K562 (cell line): ENCODE results near the gene DVL2. TPM values are rescaled to one million over a fixed set of nuclear protein-coding genes. Genes with fewer than 3 reads are reported as not detected.
A peak's percentile ranks its signal among the peaks of the same experiment; 100 is the strongest.

Experiments
- ATAC-seq: fragments of 200-7000 bp; cut with Tn5 transposase; 3 replicates; pipeline ENCODE4 v1.9.1; 2020; ENCODE audit warnings: moderate library complexity
- BruUV-seq: library from RNA; stranded (reverse); fragments of 400-500 nt; replicated peaks from 2 replicates; lab custom pipeline; 2021; lab: Mats Ljungman, UMichigan
- CTCF ChIA-PET: fragments of 300-600 bp; formaldehyde crosslinking; extraction: SDS; loops from one replicate; lab custom pipeline; 2021; ENCODE audit warnings: low intra/inter-chr PET ratio; lab: Yijun Ruan, JAX
- POLR2A ChIA-PET: fragments of 300-600, 350-650 bp; sonication (Branson Sonifier 250); formaldehyde crosslinking; extraction: SDS; loops from one replicate; lab custom pipeline; 2021; ENCODE audit warnings: antibody characterized with exemption, inconsistent platforms; lab: Yijun Ruan, JAX
- DNase-seq, 4 experiments: peaks; one replicate each; pipeline versions ENCODE4 v3.0.0 to v3.0.0-alpha.2; 2011 to 2018; ENCODE audit warnings: low spot score in 3 of 4, mixed read lengths in 3 of 4; ENCODE audit errors: extremely low read depth in 1 of 4
- FAIRE-seq: peaks from 2 replicates; lab custom pipeline; 2011; peaks lifted over from hg19 to GRCh38; lab: Jason Lieb, UNC
- H2AFZ ChIP-seq: 2 replicates; pipeline ENCODE4 v1.6.0; 2011; ENCODE audit warnings: low read depth, low read length, control low read depth, inconsistent platforms
- H3K27ac ChIP-seq: fragments of 200-600 bp; 3 replicates; pipeline ENCODE4 v1.8.0; 2011; ENCODE audit warnings: low read depth, mild to moderate bottlenecking, control low read depth, inconsistent platforms, low read length, moderate library complexity, mixed read lengths; ENCODE audit errors: extremely low read depth
- H3K27me3 ChIP-seq, 2 experiments: fragments of 300-600 bp in 1 of 2; 2 replicates in 1 of 2; 3 replicates in 1 of 2; pipeline versions ENCODE4 v1.6.0 to v1.8.0; 2011; ENCODE audit warnings: inconsistent platforms in 2 of 2, low read length in 2 of 2, mild to moderate bottlenecking in 1 of 2, mixed read lengths in 1 of 2, moderate library complexity in 1 of 2; ENCODE audit not compliant: control insufficient read depth in 2 of 2, insufficient read depth in 2 of 2
- H3K36me3 ChIP-seq: fragments of 300-600 bp; 3 replicates; pipeline ENCODE4 v1.8.0; 2011; ENCODE audit warnings: mild to moderate bottlenecking, low read length, inconsistent platforms; ENCODE audit not compliant: control insufficient read depth, insufficient read depth
- H3K4me1 ChIP-seq, 2 experiments: fragments of 200-600 bp in 1 of 2; replicated peaks in 1 of 2; 2 replicates in 1 of 2; 3 replicates in 1 of 2; pipeline versions ENCODE4 v1.5.1 to v1.8.0; 2011; ENCODE audit warnings: inconsistent platforms in 2 of 2, low read length in 2 of 2, mild to moderate bottlenecking in 1 of 2, mixed read lengths in 1 of 2, moderate library complexity in 1 of 2; ENCODE audit not compliant: control insufficient read depth in 2 of 2, insufficient read depth in 2 of 2
- H3K4me2 ChIP-seq: 2 replicates; pipeline ENCODE4 v1.6.1; 2011; ENCODE audit warnings: low read length, control low read depth, inconsistent platforms, mixed read lengths; ENCODE audit not compliant: insufficient read depth
- H3K4me3 ChIP-seq: fragments of 200-600 bp; sonication (generic), shearing (Covaris generic); 2 replicates; pipeline ENCODE4 v1.5.1; 2016; ENCODE audit warnings: control low read depth, inconsistent platforms
- H3K79me2 ChIP-seq: fragments of 200-600 bp; 3 replicates; pipeline ENCODE4 v1.8.0; 2011; ENCODE audit warnings: low read length, inconsistent platforms; ENCODE audit not compliant: control insufficient read depth, insufficient read depth
- H3K9ac ChIP-seq, 2 experiments: 2 replicates each; pipeline versions ENCODE4 v1.6.0 to v1.6.1; 2011; ENCODE audit warnings: low read depth in 2 of 2, low read length in 2 of 2, control low read depth in 1 of 2, inconsistent platforms in 1 of 2, mild to moderate bottlenecking in 1 of 2, mixed read lengths in 1 of 2; ENCODE audit not compliant: insufficient read depth in 1 of 2
- H3K9me1 ChIP-seq: one replicate; pipeline ENCODE4 v1.6.0; 2011; ENCODE audit warnings: inconsistent platforms, mild to moderate bottlenecking, low read length, moderate library complexity; ENCODE audit not compliant: control insufficient read depth, insufficient read depth
- H3K9me3 ChIP-seq: replicated peaks from 2 replicates; pipeline ENCODE4 v1.5.1; 2011; ENCODE audit warnings: low read depth, low read length, inconsistent platforms; ENCODE audit not compliant: control insufficient read depth, insufficient read depth
- H4K20me1 ChIP-seq: replicated peaks from 2 replicates; pipeline ENCODE4 v1.6.1; 2011; ENCODE audit warnings: low read length, inconsistent platforms, mixed read lengths; ENCODE audit not compliant: control insufficient read depth, insufficient read depth
- ARHGAP35 ChIP-seq: fragments of 450-650 bp; IDR thresholded peaks from 2 replicates; pipeline ENCODE4 v1.6.1; 2018; ENCODE audit not compliant: partially characterized antibody
- CC2D1A ChIP-seq: fragments of 450-650 bp; IDR thresholded peaks from 2 replicates; pipeline ENCODE4 v1.6.1; 2017; ENCODE audit warnings: mild to moderate bottlenecking
- CXXC5 ChIP-seq: fragments of 250-450 bp; sonication (Bioruptor Pico); IDR thresholded peaks from 2 replicates; pipeline ENCODE4 v1.8.0; 2022; ENCODE audit warnings: inconsistent platforms, mild to moderate bottlenecking, moderate library complexity
- ESRRA ChIP-seq: fragments of 450-650 bp; IDR thresholded peaks from 2 replicates; pipeline ENCODE4 v1.6.1; 2014; ENCODE audit warnings: low read depth, mild to moderate bottlenecking, moderate library complexity, borderline replicate concordance
- FOXK1 ChIP-seq: sonication (generic); formaldehyde crosslinking; IDR thresholded peaks from 2 replicates; pipeline ENCODE4 v1.8.0; 2022; ENCODE audit warnings: missing genetic modification reagents, mild to moderate bottlenecking, borderline replicate concordance
- IFI16 ChIP-seq: fragments of 250-450 bp; sonication (Bioruptor Pico); IDR thresholded peaks from 2 replicates; pipeline ENCODE4 v2.1.2; 2022; ENCODE audit warnings: mild to moderate bottlenecking, inconsistent platforms
- PCBP2 ChIP-seq: fragments of 200-400 bp; formaldehyde crosslinking; IDR thresholded peaks from 2 replicates; pipeline ENCODE4 v1.6.1; 2018; ENCODE audit warnings: low read length, low read depth, mild to moderate bottlenecking, moderate library complexity; ENCODE audit not compliant: poor library complexity, severe bottlenecking
- RCOR1 ChIP-seq, 2 experiments: IDR thresholded peaks; 2 replicates each; pipeline ENCODE4 v1.6.1; 2012; ENCODE audit warnings: low read depth in 2 of 2, low read length in 2 of 2, borderline replicate concordance in 1 of 2, improper control_type of control experiment in 1 of 2
- SRF ChIP-seq, 2 experiments: fragments of 250-450, 450-650 bp in 1 of 2; sonication (Bioruptor Pico) in 1 of 2; sonication (generic) in 1 of 2; formaldehyde crosslinking; IDR thresholded peaks; 2 replicates each; pipeline versions ENCODE4 v1.5.0 to v1.5.1; 2020 to 2022; ENCODE audit warnings: mild to moderate bottlenecking in 1 of 2, missing genetic modification reagents in 1 of 2
- XRCC4 ChIP-seq: IDR thresholded peaks from one replicate; pipeline ENCODE4 v1.6.1; 2011; ENCODE audit not compliant: insufficient read depth, insufficient read length; ENCODE audit errors: extremely low read depth
- ZFP36 ChIP-seq: fragments of 150-350 bp; IDR thresholded peaks from 2 replicates; pipeline ENCODE4 v1.6.1; 2018; ENCODE audit warnings: low read length, low read depth; ENCODE audit not compliant: partially characterized antibody
- ZNF274 ChIP-seq: IDR thresholded peaks from 2 replicates; pipeline ENCODE4 v1.6.1; 2011; ENCODE audit warnings: low read depth, mild to moderate bottlenecking, low read length, moderate library complexity, borderline replicate concordance
- WGBS: fragments of 100-300 bp; shearing (Covaris generic); methylation state at CpG from one replicate; pipeline ENCODE4 v1.1.6; 2016; ENCODE audit warnings: low coverage, mixed read lengths; ENCODE audit not compliant: insufficient coverage; ENCODE audit errors: missing lambda C conversion rate; 5-methylcytosine and 5-hydroxymethylcytosine counted together
- in situ Hi-C: fragments of 300-500 bp; cut with MboI; formaldehyde crosslinking; loops from 4 replicates; pipeline ENCODE4 v1.15.0; 2018; ENCODE audit warnings: inconsistent platforms, mixed read lengths
- intact Hi-C: fragments of 100-400 bp; cut with micrococcal nuclease; formaldehyde crosslinking; loops from 2 replicates; pipeline ENCODE4 v1.14.2; 2022
- polyA plus RNA-seq, 8 experiments: library from polyadenylated mRNA; depleted of rRNA in 4 of 8; stranded (reverse) in 5 of 8; unstranded in 3 of 8; fragments of >200 nt; fragmentation: Nextera tagmentation in 2 of 8; fragmentation: Illumina TruSeq in 1 of 8; extraction: Ambion mirVana in 2 of 8; extraction: Trizol in 1 of 8; gene quantifications; 2 replicates each; pipeline versions ENCODE4 v1.2.1 to v1.2.3, GENCODE V29; 2011 to 2014; ENCODE audit warnings: inconsistent platforms in 1 of 8, missing spikeins in 1 of 8
- total RNA-seq, 7 experiments: library from RNA; depleted of rRNA in 6 of 7; stranded (reverse); fragments of >200 nt in 6 of 7; fragmentation: Illumina TruSeq in 2 of 7; extraction: Trizol in 2 of 7; gene quantifications; 2 replicates each; pipeline versions ENCODE4 v1.2.1 to v1.2.3, GENCODE V29; 2011 to 2021; ENCODE audit warnings: low replicate concordance in 1 of 7
- TF ChIP-seq, protein P1 (sequence below): sonication (generic); formaldehyde crosslinking; IDR thresholded peaks from 2 replicates; pipeline ENCODE4 v1.8.0; 2022; ENCODE audit warnings: mild to moderate bottlenecking, missing genetic modification reagents
- TF ChIP-seq, protein P2 (sequence below): sonication (generic); formaldehyde crosslinking; IDR thresholded peaks from 2 replicates; pipeline ENCODE4 v1.8.1; 2023; ENCODE audit warnings: mild to moderate bottlenecking, missing genetic modification reagents
- TF ChIP-seq, protein P3 (sequence below): fragments of 450-650 bp; IDR thresholded peaks from 2 replicates; pipeline ENCODE4 v1.6.1; 2016; ENCODE audit warnings: low read depth, mild to moderate bottlenecking, moderate library complexity
- TF ChIP-seq, protein P4 (sequence below), 2 experiments: fragments of 200-800 bp in 1 of 2; sonication (Bioruptor generic) in 1 of 2; sonication (generic) in 1 of 2; formaldehyde crosslinking in 1 of 2; IDR thresholded peaks in 1 of 2; conservative IDR thresholded peaks in 1 of 2; 2 replicates each; pipeline versions ENCODE4 v1.5.0 to v1.6.1; 2016 to 2020; ENCODE audit warnings: missing compliant biosample characterization in 1 of 2, missing genetic modification characterization in 1 of 2, missing genetic modification reagents in 1 of 2

DVL2 gene
- total and polyA plus RNA-seq, 9 of the 15 experiments (the other 6 are each of a cell fraction or from before 2014, with no cell fraction given): 1.3 to 49.5 (median 24.3) TPM

DNA sequence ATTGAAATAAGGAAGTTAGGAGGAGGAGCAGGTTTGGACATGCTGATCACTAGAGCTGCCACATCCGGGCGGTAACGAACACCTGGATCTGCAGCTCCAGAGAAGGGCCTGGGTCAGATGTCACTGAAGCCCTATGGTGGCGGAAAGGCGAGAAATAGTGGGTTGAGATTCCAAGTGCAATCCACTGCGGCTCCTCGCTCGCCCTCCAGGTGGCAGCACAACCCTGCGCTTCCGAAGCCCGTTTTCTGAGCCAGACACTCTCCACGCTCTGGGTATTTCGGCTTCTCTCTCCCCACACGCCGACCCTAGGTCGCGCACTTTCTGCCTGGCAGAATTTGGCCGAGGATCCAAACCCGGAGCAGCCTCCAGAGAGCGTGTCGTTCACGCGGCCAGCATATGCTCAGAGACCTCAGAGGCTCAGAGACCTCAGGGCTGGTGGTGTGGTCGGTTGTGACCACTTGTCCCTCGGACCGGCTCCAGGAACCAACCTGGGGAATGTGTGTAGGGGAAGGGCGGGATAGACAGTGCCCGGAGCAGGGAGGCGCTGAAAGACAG, 46.3 kb upstream of the DVL2 start:
- H3K4me2 ChIP-seq: peak overlapping the region; percentile 84
- BruUV-seq: no TSS peak
- FAIRE-seq (peak; percentile 89), ATAC-seq (peak; percentile 83), DNase-seq (peak; percentile 68 to 88 (median 74))
- CTCF ChIA-PET: interaction anchor here (0.6 to 2.3 kb wide), 4 partner anchors 15 to 686 kb away, joined by 3 to 32 read pairs (median 11); no protein-coding TSS in a partner anchor
- no peaks in the 10 kb centered on the region; the same call in 1 of the 2 replicates for H4K20me1 ChIP-seq
- H3K4me3 ChIP-seq: peak overlapping the region; percentile 65
- H2AFZ ChIP-seq: peak overlapping the region; percentile 91
- 0 out of 3 replicates have a peak, but pooled peaks cover 3% of the 10 kb centered on the region for H3K36me3 ChIP-seq
- H3K4me1 ChIP-seq: peaks cover 15 to 41% of the 10 kb centered on the region in 2 experiments; a peak in 4 of 5 replicates
- H3K9ac ChIP-seq: peak overlapping the region; percentile 65 to 97
- peak overlapping the region; percentile 74 for H3K27ac ChIP-seq
- in situ Hi-C loops: loop anchor here (5.0 kb wide), 1 partner anchor 62 kb away; no protein-coding TSS in a partner anchor
- POLR2A ChIA-PET: interaction anchor here (1.0 to 1.8 kb wide), 2 partner anchors 27 to 33 kb away, joined by 4 to 6 read pairs; no protein-coding TSS in a partner anchor
- H3K79me2 ChIP-seq: no peaks in the 10 kb centered on the region; the same call in 2 of the 3 replicates
- no peaks in the 10 kb centered on the region for H3K9me1 ChIP-seq
- H3K9me3 ChIP-seq: no peaks in the 10 kb centered on the region
- H3K27me3 ChIP-seq: no peaks in the 10 kb centered on the region
- 2% methylated on average over 22 of the region's 29 CpGs for WGBS
- intact Hi-C loops: loop anchor here (1.0 to 5.0 kb wide), 3 partner anchors 16 to 64 kb away; partner anchors contain the start of gene PHF23
- TF ChIP-seq ZFP36 (no peak), RCOR1 (IDR thresholded peaks at IDR 0.05; ENCODE audit: borderline replicate concordance in 1 of 2, low read depth in 2 of 2, low read length in 2 of 2) (peak in 1 of 2 experiments; percentile 14; a peak in 1 of 4 replicates), ESRRA (peak; percentile 30; the same call in 1 of the 2 replicates), XRCC4 (no peak), ZNF274 (no peak), FOXK1 (CRISPR knock-in tag) (no peak), ARHGAP35 (no peak), IFI16 (no peak), SRF (CRISPR knock-in tag; IDR thresholded peaks at IDR 0.05) (0 out of 4 replicates have a peak, but pooled peaks of 1 of the 2 experiments have one; percentile 45), PCBP2 (no peak), CXXC5 (peak; percentile 43; the same call in 1 of the 2 replicates), CC2D1A (peak; percentile 68)
- TF ChIP-seq, protein P1, sequence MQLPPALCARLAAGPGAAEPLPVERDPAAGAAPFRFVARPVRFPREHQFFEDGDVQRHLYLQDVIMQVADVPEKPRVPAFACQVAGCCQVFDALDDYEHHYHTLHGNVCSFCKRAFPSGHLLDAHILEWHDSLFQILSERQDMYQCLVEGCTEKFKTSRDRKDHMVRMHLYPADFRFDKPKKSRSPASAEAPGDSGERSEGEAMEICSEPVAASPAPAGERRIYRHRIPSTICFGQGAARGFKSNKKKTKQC: peak; percentile 86
- TF ChIP-seq, protein P2, sequence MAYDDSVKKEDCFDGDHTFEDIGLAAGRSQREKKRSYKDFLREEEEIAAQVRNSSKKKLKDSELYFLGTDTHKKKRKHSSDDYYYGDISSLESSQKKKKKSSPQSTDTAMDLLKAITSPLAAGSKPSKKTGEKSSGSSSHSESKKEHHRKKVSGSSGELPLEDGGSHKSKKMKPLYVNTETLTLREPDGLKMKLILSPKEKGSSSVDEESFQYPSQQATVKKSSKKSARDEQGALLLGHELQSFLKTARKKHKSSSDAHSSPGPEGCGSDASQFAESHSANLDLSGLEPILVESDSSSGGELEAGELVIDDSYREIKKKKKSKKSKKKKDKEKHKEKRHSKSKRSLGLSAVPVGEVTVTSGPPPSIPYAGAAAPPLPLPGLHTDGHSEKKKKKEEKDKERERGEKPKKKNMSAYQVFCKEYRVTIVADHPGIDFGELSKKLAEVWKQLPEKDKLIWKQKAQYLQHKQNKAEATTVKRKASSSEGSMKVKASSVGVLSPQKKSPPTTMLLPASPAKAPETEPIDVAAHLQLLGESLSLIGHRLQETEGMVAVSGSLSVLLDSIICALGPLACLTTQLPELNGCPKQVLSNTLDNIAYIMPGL (CRISPR knock-in tag): peak; percentile 93
- TF ChIP-seq, protein P3, sequence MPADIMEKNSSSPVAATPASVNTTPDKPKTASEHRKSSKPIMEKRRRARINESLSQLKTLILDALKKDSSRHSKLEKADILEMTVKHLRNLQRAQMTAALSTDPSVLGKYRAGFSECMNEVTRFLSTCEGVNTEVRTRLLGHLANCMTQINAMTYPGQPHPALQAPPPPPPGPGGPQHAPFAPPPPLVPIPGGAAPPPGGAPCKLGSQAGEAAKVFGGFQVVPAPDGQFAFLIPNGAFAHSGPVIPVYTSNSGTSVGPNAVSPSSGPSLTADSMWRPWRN: no peak
- TF ChIP-seq, protein P4, sequence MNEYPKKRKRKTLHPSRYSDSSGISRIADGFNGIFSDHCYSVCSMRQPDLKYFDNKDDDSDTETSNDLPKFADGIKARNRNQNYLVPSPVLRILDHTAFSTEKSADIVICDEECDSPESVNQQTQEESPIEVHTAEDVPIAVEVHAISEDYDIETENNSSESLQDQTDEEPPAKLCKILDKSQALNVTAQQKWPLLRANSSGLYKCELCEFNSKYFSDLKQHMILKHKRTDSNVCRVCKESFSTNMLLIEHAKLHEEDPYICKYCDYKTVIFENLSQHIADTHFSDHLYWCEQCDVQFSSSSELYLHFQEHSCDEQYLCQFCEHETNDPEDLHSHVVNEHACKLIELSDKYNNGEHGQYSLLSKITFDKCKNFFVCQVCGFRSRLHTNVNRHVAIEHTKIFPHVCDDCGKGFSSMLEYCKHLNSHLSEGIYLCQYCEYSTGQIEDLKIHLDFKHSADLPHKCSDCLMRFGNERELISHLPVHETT (CRISPR knock-in tag; conservative IDR thresholded peaks at IDR 0.05 in 1 of 2, IDR thresholded peaks at IDR 0.05 in 1 of 2): peak in 1 of 2 experiments; percentile 30; a peak in 1 of 4 replicates
